ENCODE measurements around the gene RBM20. TPM values are rescaled to one million over a fixed set of nuclear protein-coding genes. Genes with fewer than 3 reads are reported as not detected.

RBM20 gene
- total and polyA plus RNA-seq, 10 of the 15 experiments (the other 5 are each of a cell fraction or from before 2014, with no cell fraction given) = 0.04 to 0.26 (median 0.15) TPM

DNA sequence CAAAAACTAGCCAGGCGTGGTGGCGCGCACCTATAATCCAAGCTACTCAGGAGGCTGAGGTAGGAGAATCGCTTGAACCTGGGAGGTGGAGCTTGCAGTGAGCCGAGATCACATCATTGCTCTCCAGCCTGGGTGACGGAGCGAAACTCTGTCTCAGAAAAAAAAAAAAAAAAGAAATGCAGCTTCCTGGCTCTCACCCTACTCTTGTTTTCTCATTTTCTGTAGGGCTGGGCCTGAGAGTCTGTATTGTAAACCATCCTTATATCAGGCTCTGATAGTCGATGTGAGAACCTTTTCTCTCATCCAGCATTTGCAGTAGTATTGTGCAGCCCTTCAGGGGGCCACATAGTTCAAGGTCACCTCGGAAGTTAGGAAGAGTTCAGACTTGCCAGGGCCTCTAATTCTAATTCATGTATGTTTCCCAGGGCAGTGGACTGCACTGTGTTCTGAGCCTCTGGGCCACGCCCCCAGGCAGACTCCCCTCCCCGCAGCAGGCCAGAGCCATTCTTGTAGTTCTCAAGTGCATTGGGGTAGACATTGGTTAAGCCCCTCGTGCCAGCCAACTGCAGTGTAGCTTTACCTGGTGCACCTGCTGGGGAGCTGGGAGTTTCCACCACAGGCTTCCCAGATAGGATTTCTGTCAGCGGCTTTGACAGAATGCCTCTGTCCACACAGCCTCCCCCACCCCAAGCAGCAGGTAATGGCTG is 189.3 kb downstream of the RBM20 start:
- Histone ChIP-seq H3K79me2 (ENCODE audit: control insufficient read depth, insufficient read depth, low read length) (no peaks in the 10 kb centered on the region), H3K4me2 (ENCODE audit: control insufficient read depth, insufficient read depth) (no peak overlapping the region), H3K4me1 (ENCODE audit: control insufficient read depth, insufficient read depth, low read length) (no peaks in the 10 kb centered on the region), H3K27ac (ENCODE audit: control insufficient read depth, insufficient read depth) (no peak overlapping the region), H3K4me3 (no peak overlapping the region), H2AFZ (ENCODE audit: control insufficient read depth, low read depth, low read length) (no peak overlapping the region), H3K27me3 (replicated peaks in 1 of 2; ENCODE audit: control insufficient read depth in 2 of 2, insufficient read depth in 2 of 2, low read length in 1 of 2) (no peaks in the 10 kb centered on the region), H4K20me1 (ENCODE audit: control insufficient read depth, insufficient read depth) (no peaks in the 10 kb centered on the region), H3K9me3 (replicated peaks; ENCODE audit: control insufficient read depth, insufficient read depth, low read length) (no peaks in the 10 kb centered on the region), H3K36me3 (ENCODE audit: control insufficient read depth in 2 of 2, insufficient read depth in 2 of 2, low read length in 1 of 2) (no peaks in the 10 kb centered on the region), H3K9ac (ENCODE audit: control insufficient read depth, insufficient read depth, low read length) (no peak overlapping the region)
- WGBS (ENCODE audit: insufficient coverage, insufficient replicate concordance, low lambda C conversion rate, missing lambda C conversion rate) = 90% methylated on average over 13 of the region's 13 CpGs
- ChIA-PET POLR2A (interaction anchor here (1.3 kb wide), 1 partner anchor 9 kb away, joined by 3 read pairs; no protein-coding TSS in a partner anchor), SMC1A (ENCODE audit: uncharacterized antibody, unreplicated experiment) (interaction anchor here (1.5 kb wide), 3 partner anchors 8 to 60 kb away, joined by 4 to 6 read pairs (median 5); no protein-coding TSS in a partner anchor), CTCF (interaction anchor here (0.6 kb wide), 2 partner anchors 223 to 1562 kb away, joined by 3 read pairs; no protein-coding TSS in a partner anchor), RAD21 (ENCODE audit: unreplicated experiment) (interaction anchor here (1.5 kb wide), 1 partner anchor 30 kb away, joined by 5 read pairs; no protein-coding TSS in a partner anchor)
- in situ Hi-C loops (cut with MboI) = no loop called here
- TF ChIP-seq RB1 (IDR thresholded peaks at IDR 0.05; ENCODE audit: borderline replicate concordance) = no peak
- no peak for TF ChIP-seq SMAD5 (IDR thresholded peaks at IDR 0.05; ENCODE audit: low read depth)
- TF ChIP-seq, protein P1, sequence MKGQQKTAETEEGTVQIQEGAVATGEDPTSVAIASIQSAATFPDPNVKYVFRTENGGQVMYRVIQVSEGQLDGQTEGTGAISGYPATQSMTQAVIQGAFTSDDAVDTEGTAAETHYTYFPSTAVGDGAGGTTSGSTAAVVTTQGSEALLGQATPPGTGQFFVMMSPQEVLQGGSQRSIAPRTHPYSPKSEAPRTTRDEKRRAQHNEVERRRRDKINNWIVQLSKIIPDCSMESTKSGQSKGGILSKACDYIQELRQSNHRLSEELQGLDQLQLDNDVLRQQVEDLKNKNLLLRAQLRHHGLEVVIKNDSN (IDR thresholded peaks at IDR 0.05; ENCODE audit: borderline replicate concordance, extremely low read length, insufficient read depth, low read depth, low read length) = no peak
- no TSS peak for BruUV-seq (replicated peaks)
- ATAC-seq (no peak), DNase-seq (ENCODE audit: low read depth, low spot score) (no peak), FAIRE-seq (no peak)
- intact Hi-C loops (cut with micrococcal nuclease; ENCODE audit: unreplicated experiment) = no loop called here

Measured in GM12878 (cell line).